ENCODE measurements around the gene THAP4.

The THAP4 gene

GRCh38 chr2:241637018-241637794 is at the start of gene THAP4, which contains the start of gene ATG4B:
TSS of gene THAP4 (minus strand) at chr2:241637158. CDS start at chr2:241637017, 141 bp downstream.
TSS of gene ATG4B (plus strand) at chr2:241637693. CDS start at chr2:241637715, 22 bp downstream.
- TF ChIP-seq JUND (IDR thresholded peaks at IDR 0.05; ENCODE audit: low read depth), result no peak
- in situ Hi-C loops (cut with HindIII; ENCODE audit: low pct_unique_long_range_greater_than_20kb, low sequenced_read_pairs), result no loop called here
- peak; percentile 85 to 86 for DNase-seq (ENCODE audit: low read depth in 1 of 2, low spot score in 1 of 2)

GRCh38 chr2:241686324-241686649 is 49.3 kb upstream of the THAP4 start:
- in situ Hi-C loops (cut with HindIII; ENCODE audit: low pct_unique_long_range_greater_than_20kb, low sequenced_read_pairs), result no loop called here
- no peak for TF ChIP-seq JUND (IDR thresholded peaks at IDR 0.05; ENCODE audit: low read depth)

GRCh38 chr2:241680827-241681599 is 44.1 kb upstream of the THAP4 start:
- no peak for DNase-seq (ENCODE audit: low read depth in 1 of 2, low spot score in 1 of 2)
- in situ Hi-C loops (cut with HindIII; ENCODE audit: low pct_unique_long_range_greater_than_20kb, low sequenced_read_pairs), result no loop called here
- no peak for TF ChIP-seq JUND (IDR thresholded peaks at IDR 0.05; ENCODE audit: low read depth)

More at GRCh38 chr2:241686324-241686649, 49.3 kb upstream of the THAP4 start:
- no peak for DNase-seq (ENCODE audit: low read depth in 1 of 2, low spot score in 1 of 2)

GRCh38 chr2:241680044-241680443 is 43.1 kb upstream of the THAP4 start:
- no peak for TF ChIP-seq JUND (IDR thresholded peaks at IDR 0.05; ENCODE audit: low read depth)
- in situ Hi-C loops (cut with HindIII; ENCODE audit: low pct_unique_long_range_greater_than_20kb, low sequenced_read_pairs), result no loop called here
- no peak for DNase-seq (ENCODE audit: low read depth in 1 of 2, low spot score in 1 of 2)

GRCh38 chr2:241678784-241679540 is 42.0 kb upstream of the THAP4 start:
- DNase-seq (ENCODE audit: low read depth in 1 of 2, low spot score in 1 of 2), result no peak
- in situ Hi-C loops (cut with HindIII; ENCODE audit: low pct_unique_long_range_greater_than_20kb, low sequenced_read_pairs), result no loop called here

GRCh38 chr2:241678307-241678706 is 41.3 kb upstream of the THAP4 start:
- DNase-seq (ENCODE audit: low read depth in 1 of 2, low spot score in 1 of 2), result no peak
- in situ Hi-C loops (cut with HindIII; ENCODE audit: low pct_unique_long_range_greater_than_20kb, low sequenced_read_pairs), result no loop called here
- no peak for TF ChIP-seq JUND (IDR thresholded peaks at IDR 0.05; ENCODE audit: low read depth)

More at GRCh38 chr2:241678784-241679540, 42.0 kb upstream of the THAP4 start:
- TF ChIP-seq JUND (IDR thresholded peaks at IDR 0.05; ENCODE audit: low read depth), result no peak

GRCh38 chr2:241677392-241677791 is 40.4 kb upstream of the THAP4 start:
- in situ Hi-C loops (cut with HindIII; ENCODE audit: low pct_unique_long_range_greater_than_20kb, low sequenced_read_pairs), result no loop called here

GRCh38 chr2:241676665-241677064 is 39.7 kb upstream of the THAP4 start:
- no peak for DNase-seq (ENCODE audit: low read depth in 1 of 2, low spot score in 1 of 2)
- TF ChIP-seq JUND (IDR thresholded peaks at IDR 0.05; ENCODE audit: low read depth), result no peak
- in situ Hi-C loops (cut with HindIII; ENCODE audit: low pct_unique_long_range_greater_than_20kb, low sequenced_read_pairs), result no loop called here

More at GRCh38 chr2:241677392-241677791, 40.4 kb upstream of the THAP4 start:
- no peak for DNase-seq (ENCODE audit: low read depth in 1 of 2, low spot score in 1 of 2)
- no peak for TF ChIP-seq JUND (IDR thresholded peaks at IDR 0.05; ENCODE audit: low read depth)

- DNase-seq (ENCODE audit: low read depth in 1 of 2, low spot score in 1 of 2), result no peak
- TF ChIP-seq JUND (IDR thresholded peaks at IDR 0.05; ENCODE audit: low read depth), result no peak
- in situ Hi-C loops (cut with HindIII; ENCODE audit: low pct_unique_long_range_greater_than_20kb, low sequenced_read_pairs), result no loop called here
Measured at GRCh38 chr2:241675885-241676284, 38.9 kb upstream of the THAP4 start.

- in situ Hi-C loops (cut with HindIII; ENCODE audit: low pct_unique_long_range_greater_than_20kb, low sequenced_read_pairs), result no loop called here
- DNase-seq (ENCODE audit: low read depth in 1 of 2, low spot score in 1 of 2), result no peak
- TF ChIP-seq JUND (IDR thresholded peaks at IDR 0.05; ENCODE audit: low read depth), result no peak
Measured at GRCh38 chr2:241673797-241674725, 37.1 kb upstream of the THAP4 start.

GRCh38 chr2:241673189-241673663 is 36.3 kb upstream of the THAP4 start:
- in situ Hi-C loops (cut with HindIII; ENCODE audit: low pct_unique_long_range_greater_than_20kb, low sequenced_read_pairs), result no loop called here
- no peak for DNase-seq (ENCODE audit: low read depth in 1 of 2, low spot score in 1 of 2)
- no peak for TF ChIP-seq JUND (IDR thresholded peaks at IDR 0.05; ENCODE audit: low read depth)

Data from T47D (cell line).